ENCODE data around the gene TENM4.

Gene TENM4

DNA sequence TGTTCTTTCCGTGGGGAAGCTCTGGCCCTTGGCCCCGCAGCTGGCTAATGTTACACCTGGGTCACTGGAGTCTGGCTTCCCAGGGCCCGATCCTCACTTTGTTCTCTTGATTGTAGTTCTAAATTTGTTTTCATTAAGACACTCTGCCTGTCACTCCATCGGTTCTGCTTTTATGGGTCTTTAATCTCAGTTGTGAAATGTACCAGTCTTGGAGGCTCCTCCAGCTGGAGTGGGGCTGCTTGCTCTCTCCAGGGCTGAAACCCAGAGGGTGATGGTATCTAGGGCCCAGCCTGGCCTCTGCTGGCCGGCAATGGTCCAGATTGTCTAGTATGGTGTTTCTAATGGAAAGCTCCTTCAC, 352.9 kb downstream of the TENM4 start:
- ChIA-PET CTCF (interaction anchor here (1.2 to 4.8 kb wide), 4 partner anchors 9 to 443 kb away, joined by 4 to 34 read pairs (median 8); no protein-coding TSS in a partner anchor), POLR2A (no interaction called here)
- no peak for DNase-seq (ENCODE audit: extremely low spot score)
- TF ChIP-seq, protein P1, sequence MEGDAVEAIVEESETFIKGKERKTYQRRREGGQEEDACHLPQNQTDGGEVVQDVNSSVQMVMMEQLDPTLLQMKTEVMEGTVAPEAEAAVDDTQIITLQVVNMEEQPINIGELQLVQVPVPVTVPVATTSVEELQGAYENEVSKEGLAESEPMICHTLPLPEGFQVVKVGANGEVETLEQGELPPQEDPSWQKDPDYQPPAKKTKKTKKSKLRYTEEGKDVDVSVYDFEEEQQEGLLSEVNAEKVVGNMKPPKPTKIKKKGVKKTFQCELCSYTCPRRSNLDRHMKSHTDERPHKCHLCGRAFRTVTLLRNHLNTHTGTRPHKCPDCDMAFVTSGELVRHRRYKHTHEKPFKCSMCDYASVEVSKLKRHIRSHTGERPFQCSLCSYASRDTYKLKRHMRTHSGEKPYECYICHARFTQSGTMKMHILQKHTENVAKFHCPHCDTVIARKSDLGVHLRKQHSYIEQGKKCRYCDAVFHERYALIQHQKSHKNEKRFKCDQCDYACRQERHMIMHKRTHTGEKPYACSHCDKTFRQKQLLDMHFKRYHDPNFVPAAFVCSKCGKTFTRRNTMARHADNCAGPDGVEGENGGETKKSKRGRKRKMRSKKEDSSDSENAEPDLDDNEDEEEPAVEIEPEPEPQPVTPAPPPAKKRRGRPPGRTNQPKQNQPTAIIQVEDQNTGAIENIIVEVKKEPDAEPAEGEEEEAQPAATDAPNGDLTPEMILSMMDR (IDR thresholded peaks at IDR 0.05; ENCODE audit: control extremely low read depth, extremely low read depth, low read depth, missing control alignments) = no peak

GRCh38 chr11:79087238-79087960, 353.4 kb downstream of the TENM4 start:
- no peak for DNase-seq (ENCODE audit: extremely low spot score)
- TF ChIP-seq, protein P1 (IDR thresholded peaks at IDR 0.05; ENCODE audit: control extremely low read depth, extremely low read depth, low read depth, missing control alignments) = no peak
- POLR2A ChIA-PET = no interaction called here
- CTCF ChIA-PET = interaction anchor here (0.9 to 4.8 kb wide), 6 partner anchors 9 to 442 kb away, joined by 3 to 34 read pairs (median 6); no protein-coding TSS in a partner anchor

GRCh38 chr11:79086056-79086455, 354.8 kb downstream of the TENM4 start:
- no peak for DNase-seq (ENCODE audit: extremely low spot score)
- POLR2A ChIA-PET = no interaction called here
- TF ChIP-seq, protein P1 (IDR thresholded peaks at IDR 0.05; ENCODE audit: control extremely low read depth, extremely low read depth, low read depth, missing control alignments) = no peak
- CTCF ChIA-PET = interaction anchor here (1.1 kb wide), 1 partner anchor 11 kb away, joined by 4 read pairs; no protein-coding TSS in a partner anchor

GRCh38 chr11:79084382-79084781, 356.4 kb downstream of the TENM4 start:
- no peak for DNase-seq (ENCODE audit: extremely low spot score)
- ChIA-PET POLR2A (no interaction called here), CTCF (interaction anchor here (1.4 to 5.5 kb wide), 2 partner anchors 10 to 16 kb away, joined by 3 to 33 read pairs; no protein-coding TSS in a partner anchor)
- TF ChIP-seq, protein P1 (IDR thresholded peaks at IDR 0.05; ENCODE audit: control extremely low read depth, extremely low read depth, low read depth, missing control alignments) = no peak

DNA sequence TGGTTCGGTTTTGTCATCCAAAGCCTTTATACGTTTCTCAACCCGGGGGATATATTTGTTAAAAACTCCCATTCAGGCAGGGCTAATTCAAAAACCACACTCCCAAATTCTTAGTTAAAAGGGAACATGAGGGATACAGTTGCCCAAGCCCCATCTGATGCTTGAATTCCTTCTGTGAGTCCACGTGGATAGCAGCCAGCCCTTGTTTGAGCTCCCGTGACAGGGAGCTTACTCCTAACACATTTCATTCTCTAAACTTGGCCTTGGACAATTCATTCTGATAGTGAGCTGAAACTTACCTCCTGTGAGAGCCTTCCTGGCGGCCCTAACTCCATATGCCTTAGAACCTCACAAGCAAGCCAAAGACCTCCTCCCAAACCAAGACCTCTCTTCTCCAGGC, 357.5 kb downstream of the TENM4 start:
- DNase-seq (ENCODE audit: extremely low spot score) = no peak
- TF ChIP-seq, protein P1 (IDR thresholded peaks at IDR 0.05; ENCODE audit: control extremely low read depth, extremely low read depth, low read depth, missing control alignments) = no peak
- POLR2A ChIA-PET = no interaction called here
- CTCF ChIA-PET = interaction anchor here (1.0 to 5.5 kb wide), 3 partner anchors 11 to 17 kb away, joined by 3 to 33 read pairs (median 4); no protein-coding TSS in a partner anchor

DNA sequence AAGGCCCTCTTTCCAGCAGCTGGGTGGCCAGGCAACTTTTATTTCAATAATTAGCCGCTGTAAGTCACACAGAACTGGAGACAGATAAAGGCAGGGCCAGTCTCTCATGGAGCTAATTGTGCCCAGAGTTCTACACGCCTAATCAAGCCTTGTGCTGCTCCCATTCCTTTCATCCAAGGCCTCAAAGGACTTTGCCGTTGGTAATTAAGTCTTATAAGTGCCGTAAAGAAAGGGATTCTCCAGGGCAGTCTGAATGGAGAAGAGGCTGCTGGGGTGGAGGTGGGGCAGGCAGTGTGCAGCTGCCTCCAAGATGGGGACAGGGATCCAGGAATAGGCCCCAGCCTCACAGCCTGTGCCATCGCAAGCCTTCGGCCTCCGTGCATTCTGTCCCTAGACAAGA, 357.9 kb downstream of the TENM4 start:
- TF ChIP-seq, protein P1 (IDR thresholded peaks at IDR 0.05; ENCODE audit: control extremely low read depth, extremely low read depth, low read depth, missing control alignments) = no peak
- DNase-seq (ENCODE audit: extremely low spot score) = no peak
- POLR2A ChIA-PET = no interaction called here
- CTCF ChIA-PET = interaction anchor here (1.0 to 5.5 kb wide), 4 partner anchors 9 to 437 kb away, joined by 3 to 33 read pairs (median 8); no protein-coding TSS in a partner anchor
